K562 (cell line): ENCODE measurements around the gene PHPT1. TPM values are rescaled to one million over a fixed set of nuclear protein-coding genes. Genes with fewer than 3 reads are reported as not detected.
A peak's percentile ranks its signal among the peaks of the same experiment; 100 is the strongest.

Experiments used
- ATAC-seq: fragments of 200-7000 bp; cut with Tn5 transposase; 3 replicates; pipeline ENCODE4 v1.9.1; 2020; ENCODE audit warnings: moderate library complexity
- BruUV-seq: library from RNA; stranded (reverse); fragments of 400-500 nt; replicated peaks from 2 replicates; lab custom pipeline; 2021; lab: Mats Ljungman, UMichigan
- CTCF ChIA-PET: fragments of 300-600 bp; formaldehyde crosslinking; extraction: SDS; loops from one replicate; lab custom pipeline; 2021; ENCODE audit warnings: low intra/inter-chr PET ratio; lab: Yijun Ruan, JAX
- POLR2A ChIA-PET: fragments of 300-600, 350-650 bp; sonication (Branson Sonifier 250); formaldehyde crosslinking; extraction: SDS; loops from one replicate; lab custom pipeline; 2021; ENCODE audit warnings: antibody characterized with exemption, inconsistent platforms; lab: Yijun Ruan, JAX
- DNase-seq, 4 experiments: peaks; one replicate each; pipeline versions ENCODE4 v3.0.0 to v3.0.0-alpha.2; 2011 to 2018; ENCODE audit warnings: low spot score in 3 of 4, mixed read lengths in 3 of 4; ENCODE audit errors: extremely low read depth in 1 of 4
- FAIRE-seq: peaks from 2 replicates; lab custom pipeline; 2011; peaks lifted over from hg19 to GRCh38; lab: Jason Lieb, UNC
- H2AFZ ChIP-seq: 2 replicates; pipeline ENCODE4 v1.6.0; 2011; ENCODE audit warnings: low read depth, low read length, control low read depth, inconsistent platforms
- H3K27ac ChIP-seq: fragments of 200-600 bp; 3 replicates; pipeline ENCODE4 v1.8.0; 2011; ENCODE audit warnings: low read depth, mild to moderate bottlenecking, control low read depth, inconsistent platforms, low read length, moderate library complexity, mixed read lengths; ENCODE audit errors: extremely low read depth
- H3K27me3 ChIP-seq, 2 experiments: fragments of 300-600 bp in 1 of 2; 2 replicates in 1 of 2; 3 replicates in 1 of 2; pipeline versions ENCODE4 v1.6.0 to v1.8.0; 2011; ENCODE audit warnings: inconsistent platforms in 2 of 2, low read length in 2 of 2, mild to moderate bottlenecking in 1 of 2, mixed read lengths in 1 of 2, moderate library complexity in 1 of 2; ENCODE audit not compliant: control insufficient read depth in 2 of 2, insufficient read depth in 2 of 2
- H3K36me3 ChIP-seq: fragments of 300-600 bp; 3 replicates; pipeline ENCODE4 v1.8.0; 2011; ENCODE audit warnings: mild to moderate bottlenecking, low read length, inconsistent platforms; ENCODE audit not compliant: control insufficient read depth, insufficient read depth
- H3K4me1 ChIP-seq, 2 experiments: fragments of 200-600 bp in 1 of 2; replicated peaks in 1 of 2; 2 replicates in 1 of 2; 3 replicates in 1 of 2; pipeline versions ENCODE4 v1.5.1 to v1.8.0; 2011; ENCODE audit warnings: inconsistent platforms in 2 of 2, low read length in 2 of 2, mild to moderate bottlenecking in 1 of 2, mixed read lengths in 1 of 2, moderate library complexity in 1 of 2; ENCODE audit not compliant: control insufficient read depth in 2 of 2, insufficient read depth in 2 of 2
- H3K4me2 ChIP-seq: 2 replicates; pipeline ENCODE4 v1.6.1; 2011; ENCODE audit warnings: low read length, control low read depth, inconsistent platforms, mixed read lengths; ENCODE audit not compliant: insufficient read depth
- H3K4me3 ChIP-seq: fragments of 200-600 bp; sonication (generic), shearing (Covaris generic); 2 replicates; pipeline ENCODE4 v1.5.1; 2016; ENCODE audit warnings: control low read depth, inconsistent platforms
- H3K79me2 ChIP-seq: fragments of 200-600 bp; 3 replicates; pipeline ENCODE4 v1.8.0; 2011; ENCODE audit warnings: low read length, inconsistent platforms; ENCODE audit not compliant: control insufficient read depth, insufficient read depth
- H3K9ac ChIP-seq, 2 experiments: 2 replicates each; pipeline versions ENCODE4 v1.6.0 to v1.6.1; 2011; ENCODE audit warnings: low read depth in 2 of 2, low read length in 2 of 2, control low read depth in 1 of 2, inconsistent platforms in 1 of 2, mild to moderate bottlenecking in 1 of 2, mixed read lengths in 1 of 2; ENCODE audit not compliant: insufficient read depth in 1 of 2
- H3K9me1 ChIP-seq: one replicate; pipeline ENCODE4 v1.6.0; 2011; ENCODE audit warnings: inconsistent platforms, mild to moderate bottlenecking, low read length, moderate library complexity; ENCODE audit not compliant: control insufficient read depth, insufficient read depth
- H3K9me3 ChIP-seq: replicated peaks from 2 replicates; pipeline ENCODE4 v1.5.1; 2011; ENCODE audit warnings: low read depth, low read length, inconsistent platforms; ENCODE audit not compliant: control insufficient read depth, insufficient read depth
- H4K20me1 ChIP-seq: replicated peaks from 2 replicates; pipeline ENCODE4 v1.6.1; 2011; ENCODE audit warnings: low read length, inconsistent platforms, mixed read lengths; ENCODE audit not compliant: control insufficient read depth, insufficient read depth
- ASH1L ChIP-seq: fragments of 450-650 bp; IDR thresholded peaks from 2 replicates; pipeline ENCODE4 v1.6.1; 2018; ENCODE audit warnings: borderline replicate concordance, mild to moderate bottlenecking, low read depth; ENCODE audit not compliant: partially characterized antibody
- CTCFL ChIP-seq: IDR thresholded peaks from 2 replicates; pipeline ENCODE4 v1.6.1; 2011; ENCODE audit warnings: borderline replicate concordance, low read depth, mild to moderate bottlenecking, moderate library complexity, low read length; ENCODE audit not compliant: insufficient read depth, poor library complexity, severe bottlenecking
- POLR2G ChIP-seq: fragments of 200-400 bp; formaldehyde crosslinking; IDR thresholded peaks from 2 replicates; pipeline ENCODE4 v1.6.1; 2017; ENCODE audit warnings: low read depth, mild to moderate bottlenecking, antibody characterized with exemption, low read length, moderate library complexity
- RBFOX2 ChIP-seq: fragments of 200-400 bp; formaldehyde crosslinking; IDR thresholded peaks from 2 replicates; pipeline ENCODE4 v1.6.1; 2017; ENCODE audit warnings: low read depth, mild to moderate bottlenecking, low read length, moderate library complexity
- TEAD4 ChIP-seq, 2 experiments: sonication (generic) in 1 of 2; formaldehyde crosslinking in 1 of 2; IDR thresholded peaks; 2 replicates each; pipeline versions ENCODE4 v1.6.1 to v1.8.0; 2012 to 2022; ENCODE audit warnings: borderline replicate concordance in 1 of 2, inconsistent platforms in 1 of 2, low read length in 1 of 2, mild to moderate bottlenecking in 1 of 2, missing genetic modification reagents in 1 of 2
- WGBS: fragments of 100-300 bp; shearing (Covaris generic); methylation state at CpG from one replicate; pipeline ENCODE4 v1.1.6; 2016; ENCODE audit warnings: low coverage, mixed read lengths; ENCODE audit not compliant: insufficient coverage; ENCODE audit errors: missing lambda C conversion rate; 5-methylcytosine and 5-hydroxymethylcytosine counted together
- in situ Hi-C: fragments of 300-500 bp; cut with MboI; formaldehyde crosslinking; loops from 4 replicates; pipeline ENCODE4 v1.15.0; 2018; ENCODE audit warnings: inconsistent platforms, mixed read lengths
- intact Hi-C: fragments of 100-400 bp; cut with micrococcal nuclease; formaldehyde crosslinking; loops from 2 replicates; pipeline ENCODE4 v1.14.2; 2022
- polyA plus RNA-seq, 8 experiments: library from polyadenylated mRNA; depleted of rRNA in 4 of 8; stranded (reverse) in 5 of 8; unstranded in 3 of 8; fragments of >200 nt; fragmentation: Nextera tagmentation in 2 of 8; fragmentation: Illumina TruSeq in 1 of 8; extraction: Ambion mirVana in 2 of 8; extraction: Trizol in 1 of 8; gene quantifications; 2 replicates each; pipeline versions ENCODE4 v1.2.1 to v1.2.3, GENCODE V29; 2011 to 2014; ENCODE audit warnings: inconsistent platforms in 1 of 8, missing spikeins in 1 of 8
- total RNA-seq, 7 experiments: library from RNA; depleted of rRNA in 6 of 7; stranded (reverse); fragments of >200 nt in 6 of 7; fragmentation: Illumina TruSeq in 2 of 7; extraction: Trizol in 2 of 7; gene quantifications; 2 replicates each; pipeline versions ENCODE4 v1.2.1 to v1.2.3, GENCODE V29; 2011 to 2021; ENCODE audit warnings: low replicate concordance in 1 of 7
- TF ChIP-seq, protein P1 (sequence below), 2 experiments: fragments of 450-650 bp in 1 of 2; sonication (generic) in 1 of 2; formaldehyde crosslinking in 1 of 2; IDR thresholded peaks; 2 replicates each; pipeline versions ENCODE4 v1.7.1 to v1.9.0; 2016 to 2022; ENCODE audit warnings: inconsistent platforms in 1 of 2, mild to moderate bottlenecking in 1 of 2, missing genetic modification reagents in 1 of 2

The PHPT1 gene
- total and polyA plus RNA-seq, 9 of the 15 experiments (the other 6 are each of a cell fraction or from before 2014, with no cell fraction given), result 20.9 to 166 (median 129) TPM

- TF ChIP-seq CTCFL, result no peak
- no peak for TF ChIP-seq TEAD4 (IDR thresholded peaks at IDR 0.05; ENCODE audit: low read length)
- no peak for TF ChIP-seq TEAD4 (CRISPR knock-in tag; IDR thresholded peaks at IDR 0.05; ENCODE audit: borderline replicate concordance)
- no peak for TF ChIP-seq ASH1L
Observed at GRCh38 chr9:136829412-136829811, 19.8 kb upstream of the PHPT1 start (continued).

DNA sequence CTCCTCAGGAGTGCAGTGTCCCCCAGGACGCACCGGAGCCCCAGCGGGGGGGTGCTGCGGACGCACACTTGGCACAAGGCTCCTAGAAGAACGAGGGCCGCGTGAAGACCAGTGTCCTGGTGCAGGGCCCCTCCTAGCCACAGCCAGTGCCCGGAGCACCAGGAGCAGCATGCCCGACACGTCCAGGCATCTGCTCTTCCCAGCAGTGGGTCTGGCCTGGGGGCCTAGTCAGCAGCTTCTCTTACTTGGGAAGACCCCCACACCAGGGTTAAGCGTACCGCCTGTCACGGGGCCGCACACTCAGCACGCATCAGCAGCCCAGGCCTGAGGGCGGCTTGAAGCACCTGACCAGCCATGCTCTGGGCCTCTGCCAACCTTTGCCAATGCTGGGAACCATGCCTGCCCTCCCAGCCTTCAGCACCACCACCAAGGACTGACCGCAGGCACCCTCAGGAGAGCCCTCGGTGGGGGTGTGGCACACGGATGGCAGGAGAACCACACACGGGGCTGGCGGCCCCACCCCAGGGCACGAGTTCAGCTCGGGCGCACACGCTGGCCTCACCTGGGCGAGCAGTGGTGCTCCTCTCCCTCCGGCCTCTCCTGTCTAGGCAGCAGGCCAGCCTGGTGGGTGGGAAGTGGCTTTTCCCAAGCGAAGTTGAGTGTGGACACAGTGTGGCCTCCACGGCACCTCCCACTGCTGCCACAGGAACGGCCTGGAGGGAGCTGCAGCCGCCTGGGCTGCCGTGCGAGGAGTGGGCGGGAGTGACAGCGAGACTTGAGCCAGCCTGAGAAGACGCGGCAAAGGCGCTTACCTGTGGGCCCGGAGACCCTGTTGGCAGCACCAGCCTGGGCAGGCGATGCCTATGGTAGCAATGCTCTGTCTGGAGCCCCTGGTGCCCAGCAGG is 19.0 kb upstream of the PHPT1 start:
- peaks cover 90% of the 10 kb centered on the region for H3K36me3 ChIP-seq
- intact Hi-C loops (no loop called here), in situ Hi-C loops (no loop called here)
- H4K20me1 ChIP-seq, result no peaks in the 10 kb centered on the region; the same call in 1 of the 2 replicates
- no peaks in the 10 kb centered on the region for H3K79me2 ChIP-seq
- 93% methylated on average over 31 of the region's 41 CpGs for WGBS
- no TSS peak for BruUV-seq
- no peak overlapping the region for H3K4me3 ChIP-seq
- ChIA-PET POLR2A (interaction anchor here (0.8 kb wide), 1 partner anchor 10 kb away, joined by 3 read pairs; no protein-coding TSS in a partner anchor), CTCF (no interaction called here)
- DNase-seq, result no peak
- peaks cover 3% of the 10 kb centered on the region for H3K9me1 ChIP-seq
- H3K9ac ChIP-seq, result no peak overlapping the region
- H3K27ac ChIP-seq, result no peak overlapping the region
- no peak overlapping the region for H2AFZ ChIP-seq
- no peaks in the 10 kb centered on the region for H3K27me3 ChIP-seq
- no peaks in the 10 kb centered on the region for H3K9me3 ChIP-seq
- no peak overlapping the region for H3K4me2 ChIP-seq
- ATAC-seq, result no peak
- peaks cover 0 to 49% of the 10 kb centered on the region in 2 experiments; a peak in 2 of 5 replicates for H3K4me1 ChIP-seq
- no peak for FAIRE-seq
- peak; percentile 62; the same call in 1 of the 2 replicates for TF ChIP-seq POLR2G
- peak; percentile 15; the same call in 1 of the 2 replicates for TF ChIP-seq RBFOX2
- TF ChIP-seq, protein P1, sequence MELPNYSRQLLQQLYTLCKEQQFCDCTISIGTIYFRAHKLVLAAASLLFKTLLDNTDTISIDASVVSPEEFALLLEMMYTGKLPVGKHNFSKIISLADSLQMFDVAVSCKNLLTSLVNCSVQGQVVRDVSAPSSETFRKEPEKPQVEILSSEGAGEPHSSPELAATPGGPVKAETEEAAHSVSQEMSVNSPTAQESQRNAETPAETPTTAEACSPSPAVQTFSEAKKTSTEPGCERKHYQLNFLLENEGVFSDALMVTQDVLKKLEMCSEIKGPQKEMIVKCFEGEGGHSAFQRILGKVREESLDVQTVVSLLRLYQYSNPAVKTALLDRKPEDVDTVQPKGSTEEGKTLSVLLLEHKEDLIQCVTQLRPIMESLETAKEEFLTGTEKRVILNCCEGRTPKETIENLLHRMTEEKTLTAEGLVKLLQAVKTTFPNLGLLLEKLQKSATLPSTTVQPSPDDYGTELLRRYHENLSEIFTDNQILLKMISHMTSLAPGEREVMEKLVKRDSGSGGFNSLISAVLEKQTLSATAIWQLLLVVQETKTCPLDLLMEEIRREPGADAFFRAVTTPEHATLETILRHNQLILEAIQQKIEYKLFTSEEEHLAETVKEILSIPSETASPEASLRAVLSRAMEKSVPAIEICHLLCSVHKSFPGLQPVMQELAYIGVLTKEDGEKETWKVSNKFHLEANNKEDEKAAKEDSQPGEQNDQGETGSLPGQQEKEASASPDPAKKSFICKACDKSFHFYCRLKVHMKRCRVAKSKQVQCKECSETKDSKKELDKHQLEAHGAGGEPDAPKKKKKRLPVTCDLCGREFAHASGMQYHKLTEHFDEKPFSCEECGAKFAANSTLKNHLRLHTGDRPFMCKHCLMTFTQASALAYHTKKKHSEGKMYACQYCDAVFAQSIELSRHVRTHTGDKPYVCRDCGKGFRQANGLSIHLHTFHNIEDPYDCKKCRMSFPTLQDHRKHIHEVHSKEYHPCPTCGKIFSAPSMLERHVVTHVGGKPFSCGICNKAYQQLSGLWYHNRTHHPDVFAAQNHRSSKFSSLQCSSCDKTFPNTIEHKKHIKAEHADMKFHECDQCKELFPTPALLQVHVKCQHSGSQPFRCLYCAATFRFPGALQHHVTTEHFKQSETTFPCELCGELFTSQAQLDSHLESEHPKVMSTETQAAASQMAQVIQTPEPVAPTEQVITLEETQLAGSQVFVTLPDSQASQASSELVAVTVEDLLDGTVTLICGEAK (IDR thresholded peaks at IDR 0.05), result no peak
- TF ChIP-seq, protein P1 (CRISPR knock-in tag; IDR thresholded peaks at IDR 0.05), result no peak
